Measurements from ENCODE around the gene COPRS. TPM values are rescaled to one million over a fixed set of nuclear protein-coding genes. Genes with fewer than 3 reads are reported as not detected.
A peak's percentile ranks its signal among the peaks of the same experiment; 100 is the strongest.

The COPRS gene
- polyA plus RNA-seq, 3 donors: 11.7 to 40.0 (median 38.9) TPM

- peaks cover 14 to 16% of the 10 kb centered on the region in 2 donors for H3K4me1 ChIP-seq (ENCODE audit: control insufficient read depth in 1 of 2, insufficient read depth in 2 of 2, low read length in 2 of 2)
- H3K27me3 Mint-ChIP-seq (ENCODE audit: low read depth in 3 of 3): peaks cover 0 to 3% (median 0%) of the 10 kb centered on the region in 3 donors
- peaks cover 0 to 3% (median 0%) of the 10 kb centered on the region in 7 donors for H3K9me3 Mint-ChIP-seq
- no peak overlapping the region for H3K4me3 Mint-ChIP-seq
- peak overlapping the region; percentile 64 for H2AFZ ChIP-seq (ENCODE audit: insufficient read depth, low read depth, low read length, poor library complexity, severe bottlenecking)
- H3K36me3 ChIP-seq (replicated peaks in 1 of 2; ENCODE audit: control insufficient read depth in 1 of 2, insufficient read depth in 2 of 2, low read length in 2 of 2): no peaks in the 10 kb centered on the region
- H3K27ac ChIP-seq (ENCODE audit: low read depth in 1 of 2, low read length in 2 of 2): peak overlapping the region in 1 of 2 donors; percentile 9
- peaks cover 16% of the 10 kb centered on the region for H3K4me1 Mint-ChIP-seq
- no peaks in the 10 kb centered on the region for H3K9me3 ChIP-seq (replicated peaks in 1 of 2; ENCODE audit: control insufficient read depth in 1 of 2, insufficient read depth in 1 of 2, low read length in 2 of 2)
- intact Hi-C loops (cut with micrococcal nuclease): no loop called here
- H3K4me3 ChIP-seq (replicated peaks in 1 of 3; ENCODE audit: low read depth in 2 of 3, low read length in 3 of 3): no peak overlapping the region
- peak overlapping the region in 2 of 7 donors; percentile 41 to 58 for H3K27ac Mint-ChIP-seq
- DNase-seq: peak; percentile 52 to 71 (median 62)
- H3K9ac ChIP-seq (ENCODE audit: insufficient read depth, low read length, poor library complexity, severe bottlenecking): no peak overlapping the region
- H3K4me2 ChIP-seq (replicated peaks; ENCODE audit: extremely low read depth, low read length, poor library complexity, severe bottlenecking): no peak overlapping the region
- TF ChIP-seq CTCF (IDR thresholded peaks at IDR 0.05): no peak
- H3K36me3 Mint-ChIP-seq: no peaks in the 10 kb centered on the region
- H3K27me3 ChIP-seq (ENCODE audit: control insufficient read depth in 2 of 2, insufficient read depth in 2 of 2, low read length in 2 of 2): no peaks in the 10 kb centered on the region
- H4K20me1 ChIP-seq (ENCODE audit: insufficient read depth, low read length): no peaks in the 10 kb centered on the region
- 100% methylated on average over 2 of the region's 2 CpGs for WGBS (ENCODE audit: insufficient coverage)
- no peaks in the 10 kb centered on the region for H3K79me2 ChIP-seq (ENCODE audit: insufficient read depth, low read length)
Measured at GRCh38 chr17:31802502-31802901, 56.5 kb downstream of the COPRS start.

Other genes with a start within 250 kb of the COPRS start
- gene UTP6, start 42.5 kb upstream of the COPRS start, polyA plus RNA-seq: 10 to 100 TPM; 21.6 to 50.5 (median 43.3) TPM
- gene SUZ12, start 77.8 kb upstream of the COPRS start, polyA plus RNA-seq: 1 to 10 TPM; 6.3 to 9.9 (median 7.9) TPM
- gene LRRC37B, start 148.1 kb upstream of the COPRS start, polyA plus RNA-seq: 10 to 100 TPM in 1 of 3 donors, 1 to 10 TPM in 2; 1.8 to 31.2 (median 2.1) TPM

Measured in CD14-positive monocyte (primary cell).